Measurements from ENCODE around the gene TDRD7.

DNA sequence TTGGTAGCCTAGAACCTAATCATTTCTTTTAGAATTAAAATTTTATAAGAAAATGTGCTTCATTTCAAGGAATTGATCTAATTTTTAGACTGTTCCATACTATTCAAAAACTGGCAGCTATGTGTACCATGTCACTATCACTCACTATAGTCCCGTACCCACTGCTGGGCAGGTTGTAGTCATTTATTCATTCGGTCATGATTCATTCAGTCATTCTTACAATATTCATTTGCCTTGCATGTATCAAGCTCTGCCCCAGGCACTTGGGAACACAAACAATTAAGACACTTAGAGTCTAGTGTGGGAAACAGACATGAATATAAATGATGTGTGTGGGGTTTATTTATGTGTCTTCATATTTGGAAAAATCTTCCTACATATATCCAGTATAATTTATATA is 26.4 kb downstream of the TDRD7 start:
- no peak for TF ChIP-seq POLR2A (IDR thresholded peaks at IDR 0.05; ENCODE audit: low read length)
- no peak for TF ChIP-seq GATA1 (IDR thresholded peaks at IDR 0.05; ENCODE audit: low read depth, low read length)

Measured in erythroblast (primary cell).